Measurements from ENCODE around the gene GREM1.

GREM1 gene

GRCh38 chr15:32704395-32704981 is 13.3 kb upstream of the GREM1 start:
- no peak for DNase-seq
- no peaks in the 10 kb centered on the region for H3K27me3 ChIP-seq (replicated peaks; ENCODE audit: insufficient read depth, low read length)
- H3K4me3 ChIP-seq (ENCODE audit: low read length), result no peak overlapping the region
- no peaks in the 10 kb centered on the region for H3K4me1 ChIP-seq (ENCODE audit: low read length)
- no peaks in the 10 kb centered on the region for H4K20me1 ChIP-seq (ENCODE audit: insufficient read depth, low read length)
- H3K36me3 ChIP-seq (replicated peaks; ENCODE audit: insufficient read depth, low read length), result no peaks in the 10 kb centered on the region
- H3F3A ChIP-seq (ENCODE audit: insufficient read depth, low read length), result no peaks in the 10 kb centered on the region
- no peak for TF ChIP-seq EZH2phosphoT487 (IDR thresholded peaks at IDR 0.05; ENCODE audit: low read length)
- TF ChIP-seq EZH2 (optimal IDR thresholded peaks at IDR 0.05; ENCODE audit: low read depth, low read length), result no peak
- TF ChIP-seq CTCF (IDR thresholded peaks at IDR 0.05; ENCODE audit: low read length), result no peak
- H3K27ac ChIP-seq (ENCODE audit: low read length), result no peak overlapping the region
- no peaks in the 10 kb centered on the region for H3K79me2 ChIP-seq (ENCODE audit: low read length)
- no peaks in the 10 kb centered on the region for H3K9me3 ChIP-seq (replicated peaks; ENCODE audit: insufficient read depth, low read length)
- H3K9ac ChIP-seq (ENCODE audit: low read length), result no peak overlapping the region
- no peak overlapping the region for H2AFZ ChIP-seq (ENCODE audit: low read length)
- no peaks in the 10 kb centered on the region for H3K9me2 ChIP-seq (replicated peaks; ENCODE audit: insufficient read depth, low read length)
- no peak overlapping the region for H3K4me2 ChIP-seq (ENCODE audit: low read depth, low read length)

GRCh38 chr15:32705446-32705845 is 12.4 kb upstream of the GREM1 start:
- H3K79me2 ChIP-seq (ENCODE audit: low read length), result no peaks in the 10 kb centered on the region
- no peaks in the 10 kb centered on the region for H3K4me1 ChIP-seq (ENCODE audit: low read length)
- no peaks in the 10 kb centered on the region for H3F3A ChIP-seq (ENCODE audit: insufficient read depth, low read length)
- no peaks in the 10 kb centered on the region for H4K20me1 ChIP-seq (ENCODE audit: insufficient read depth, low read length)
- no peak overlapping the region for H3K4me2 ChIP-seq (ENCODE audit: low read depth, low read length)
- DNase-seq, result no peak
- no peak overlapping the region for H3K9ac ChIP-seq (ENCODE audit: low read length)
- H2AFZ ChIP-seq (ENCODE audit: low read length), result no peak overlapping the region
- H3K36me3 ChIP-seq (replicated peaks; ENCODE audit: insufficient read depth, low read length), result no peaks in the 10 kb centered on the region
- no peaks in the 10 kb centered on the region for H3K27me3 ChIP-seq (replicated peaks; ENCODE audit: insufficient read depth, low read length)
- no peaks in the 10 kb centered on the region for H3K9me3 ChIP-seq (replicated peaks; ENCODE audit: insufficient read depth, low read length)
- H3K27ac ChIP-seq (ENCODE audit: low read length), result no peak overlapping the region
- no peak for TF ChIP-seq EZH2phosphoT487 (IDR thresholded peaks at IDR 0.05; ENCODE audit: low read length)
- no peak for TF ChIP-seq EZH2 (optimal IDR thresholded peaks at IDR 0.05; ENCODE audit: low read depth, low read length)
- TF ChIP-seq CTCF (IDR thresholded peaks at IDR 0.05; ENCODE audit: low read length), result no peak
- no peak overlapping the region for H3K4me3 ChIP-seq (ENCODE audit: low read length)
- no peaks in the 10 kb centered on the region for H3K9me2 ChIP-seq (replicated peaks; ENCODE audit: insufficient read depth, low read length)

- no peaks in the 10 kb centered on the region for H3F3A ChIP-seq (ENCODE audit: insufficient read depth, low read length)
- no peaks in the 10 kb centered on the region for H3K27me3 ChIP-seq (replicated peaks; ENCODE audit: insufficient read depth, low read length)
- H3K36me3 ChIP-seq (replicated peaks; ENCODE audit: insufficient read depth, low read length), result no peaks in the 10 kb centered on the region
- no peaks in the 10 kb centered on the region for H3K9me3 ChIP-seq (replicated peaks; ENCODE audit: insufficient read depth, low read length)
- no peak for DNase-seq
- H3K4me1 ChIP-seq (ENCODE audit: low read length), result no peaks in the 10 kb centered on the region
- H3K4me3 ChIP-seq (ENCODE audit: low read length), result no peak overlapping the region
- H4K20me1 ChIP-seq (ENCODE audit: insufficient read depth, low read length), result no peaks in the 10 kb centered on the region
- no peaks in the 10 kb centered on the region for H3K79me2 ChIP-seq (ENCODE audit: low read length)
- TF ChIP-seq CTCF (IDR thresholded peaks at IDR 0.05; ENCODE audit: low read length) (no peak), EZH2phosphoT487 (IDR thresholded peaks at IDR 0.05; ENCODE audit: low read length) (no peak), EZH2 (optimal IDR thresholded peaks at IDR 0.05; ENCODE audit: low read depth, low read length) (no peak)
- no peak overlapping the region for H3K27ac ChIP-seq (ENCODE audit: low read length)
- no peak overlapping the region for H3K9ac ChIP-seq (ENCODE audit: low read length)
- H3K4me2 ChIP-seq (ENCODE audit: low read depth, low read length), result no peak overlapping the region
- H2AFZ ChIP-seq (ENCODE audit: low read length), result no peak overlapping the region
- no peaks in the 10 kb centered on the region for H3K9me2 ChIP-seq (replicated peaks; ENCODE audit: insufficient read depth, low read length)
These were observed 11.1 kb upstream of the GREM1 start for GRCh38 chr15:32706704-32707103.
